ENCODE data around the gene SNAPC4. TPM values are rescaled to one million over a fixed set of nuclear protein-coding genes. Genes with fewer than 3 reads are reported as not detected.
A peak's percentile ranks its signal among the peaks of the same experiment; 100 is the strongest.

Gene SNAPC4
- total RNA-seq, 1 experiment from 2014 or later = 10.8 TPM

- Histone ChIP-seq H3K4me3 (ENCODE audit: low read depth in 2 of 2, low read length in 2 of 2) (no peak overlapping the region), H3K4me1 (ENCODE audit: control insufficient read depth, insufficient read depth, low read length) (peaks cover 6% of the 10 kb centered on the region), H3K9me3 (ENCODE audit: control insufficient read depth, insufficient read depth, low read depth, low read length) (no peaks in the 10 kb centered on the region), H3K27me3 (ENCODE audit: control insufficient read depth, insufficient read depth, low read length) (no peaks in the 10 kb centered on the region), H3K36me3 (ENCODE audit: control insufficient read depth, insufficient read depth, low read length) (peaks cover 15% of the 10 kb centered on the region), H3K27ac (ENCODE audit: low read length) (no peak overlapping the region)
- ChIA-PET POLR2A (no interaction called here), CTCF (no interaction called here)
- DNase-seq (ENCODE audit: low read depth, low spot score) (no peak), ATAC-seq (no peak)
- BruUV-seq (replicated peaks) = no TSS peak
- no peak for TF ChIP-seq POLR2AphosphoS5 (IDR thresholded peaks at IDR 0.05; ENCODE audit: low read depth, low read length)
- no peak for TF ChIP-seq CTCF (IDR thresholded peaks at IDR 0.05)
- TF ChIP-seq TCF7L2 (IDR thresholded peaks at IDR 0.05; ENCODE audit: low read depth, low read length) = no peak
- TF ChIP-seq REST (IDR thresholded peaks at IDR 0.05; ENCODE audit: insufficient read depth in 1 of 2, low read depth in 2 of 2, low read length in 1 of 2) = no peak
- TF ChIP-seq SIN3A (IDR thresholded peaks at IDR 0.05; ENCODE audit: borderline replicate concordance, insufficient read depth, low read depth, low read length) = no peak
- in situ Hi-C loops (cut with HindIII; ENCODE audit: low pct_unique_long_range_greater_than_20kb, low sequenced_read_pairs) = no loop called here
- intact Hi-C loops (cut with micrococcal nuclease; ENCODE audit: unreplicated experiment) = no loop called here
These were observed 13.0 kb upstream of the SNAPC4 start for GRCh38 chr9:136412962-136413361.

DNA sequence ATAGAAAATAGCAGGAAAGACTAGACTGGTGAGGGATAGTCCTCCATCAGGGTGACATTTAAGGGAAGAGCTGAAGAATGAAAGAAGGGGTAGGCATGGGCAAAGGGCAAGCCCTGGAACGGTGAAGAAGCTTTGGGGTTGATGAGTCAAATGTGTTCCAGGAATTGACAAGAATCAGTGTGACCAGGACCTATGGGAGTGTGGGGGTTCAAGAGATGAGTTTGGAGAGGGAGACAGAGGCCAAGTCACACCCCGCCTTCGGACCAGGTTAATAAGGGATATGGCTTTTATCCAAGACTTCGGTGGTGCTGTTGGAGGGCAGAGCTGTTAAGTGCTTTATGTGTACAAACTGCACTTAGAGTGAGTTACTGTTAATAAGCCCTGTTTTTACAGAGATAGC is 11.4 kb upstream of the SNAPC4 start:
- peaks cover 6% of the 10 kb centered on the region for H3K4me1 ChIP-seq (ENCODE audit: control insufficient read depth, insufficient read depth, low read length)
- DNase-seq (ENCODE audit: low read depth, low spot score) = no peak
- H3K9me3 ChIP-seq (ENCODE audit: control insufficient read depth, insufficient read depth, low read depth, low read length) = no peaks in the 10 kb centered on the region
- peak overlapping the region; percentile 87 to 93 for H3K4me3 ChIP-seq (ENCODE audit: low read depth in 2 of 2, low read length in 2 of 2)
- CTCF ChIA-PET = no interaction called here
- POLR2A ChIA-PET = no interaction called here
- H3K27me3 ChIP-seq (ENCODE audit: control insufficient read depth, insufficient read depth, low read length) = no peaks in the 10 kb centered on the region
- in situ Hi-C loops (cut with HindIII; ENCODE audit: low pct_unique_long_range_greater_than_20kb, low sequenced_read_pairs) (no loop called here), intact Hi-C loops (cut with micrococcal nuclease; ENCODE audit: unreplicated experiment) (no loop called here)
- H3K27ac ChIP-seq (ENCODE audit: low read length) = peak overlapping the region; percentile 83
- TSS peak; percentile 90 for BruUV-seq (replicated peaks)
- TF ChIP-seq CTCF (IDR thresholded peaks at IDR 0.05) = no peak
- TF ChIP-seq REST (IDR thresholded peaks at IDR 0.05; ENCODE audit: insufficient read depth in 1 of 2, low read depth in 2 of 2, low read length in 1 of 2) = no peak
- no peak for TF ChIP-seq POLR2AphosphoS5 (IDR thresholded peaks at IDR 0.05; ENCODE audit: low read depth, low read length)
- H3K36me3 ChIP-seq (ENCODE audit: control insufficient read depth, insufficient read depth, low read length) = peaks cover 12% of the 10 kb centered on the region
- ATAC-seq = no peak
